NB4 (cell line): ENCODE results near the gene GCNT4.

ENCODE experiments used
- POLR2A ChIP-seq: IDR thresholded peaks from 2 replicates; pipeline ENCODE4 v1.6.1; 2011; ENCODE audit warnings: mild to moderate bottlenecking; ENCODE audit not compliant: insufficient read length; ENCODE audit errors: extremely low read depth
- TF ChIP-seq, protein P1 (sequence below): IDR thresholded peaks from one replicate; pipeline ENCODE4 v1.5.1; 2012; ENCODE audit warnings: low read depth, low read length

GRCh38 chr5:75017971-75018370 is 34.4 kb downstream of the GCNT4 start:
- TF ChIP-seq, protein P1, sequence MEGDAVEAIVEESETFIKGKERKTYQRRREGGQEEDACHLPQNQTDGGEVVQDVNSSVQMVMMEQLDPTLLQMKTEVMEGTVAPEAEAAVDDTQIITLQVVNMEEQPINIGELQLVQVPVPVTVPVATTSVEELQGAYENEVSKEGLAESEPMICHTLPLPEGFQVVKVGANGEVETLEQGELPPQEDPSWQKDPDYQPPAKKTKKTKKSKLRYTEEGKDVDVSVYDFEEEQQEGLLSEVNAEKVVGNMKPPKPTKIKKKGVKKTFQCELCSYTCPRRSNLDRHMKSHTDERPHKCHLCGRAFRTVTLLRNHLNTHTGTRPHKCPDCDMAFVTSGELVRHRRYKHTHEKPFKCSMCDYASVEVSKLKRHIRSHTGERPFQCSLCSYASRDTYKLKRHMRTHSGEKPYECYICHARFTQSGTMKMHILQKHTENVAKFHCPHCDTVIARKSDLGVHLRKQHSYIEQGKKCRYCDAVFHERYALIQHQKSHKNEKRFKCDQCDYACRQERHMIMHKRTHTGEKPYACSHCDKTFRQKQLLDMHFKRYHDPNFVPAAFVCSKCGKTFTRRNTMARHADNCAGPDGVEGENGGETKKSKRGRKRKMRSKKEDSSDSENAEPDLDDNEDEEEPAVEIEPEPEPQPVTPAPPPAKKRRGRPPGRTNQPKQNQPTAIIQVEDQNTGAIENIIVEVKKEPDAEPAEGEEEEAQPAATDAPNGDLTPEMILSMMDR = no peak
- no peak for TF ChIP-seq POLR2A
